HepG2 (cell line): ENCODE measurements around the gene PELO. TPM values are rescaled to one million over a fixed set of nuclear protein-coding genes. Genes with fewer than 3 reads are reported as not detected.

Source experiments
- CBX5 ChIP-seq: sonication (generic); formaldehyde crosslinking; IDR thresholded peaks from 2 replicates; pipeline ENCODE4 v1.4.0; 2020; ENCODE audit warnings: missing genetic modification reagents, borderline replicate concordance
- HCFC1 ChIP-seq: fragments of 150-350 bp; IDR thresholded peaks from 2 replicates; pipeline ENCODE4 v1.6.1; 2014; ENCODE audit warnings: low read depth, low read length
- HNRNPLL ChIP-seq: fragments of 200-400 bp; formaldehyde crosslinking; IDR thresholded peaks from 2 replicates; pipeline ENCODE4 v1.6.1; 2017; ENCODE audit warnings: mild to moderate bottlenecking, low read depth, low read length; ENCODE audit not compliant: poor library complexity, severe bottlenecking
- KLF12 ChIP-seq: sonication (generic); formaldehyde crosslinking; IDR thresholded peaks from 2 replicates; pipeline ENCODE4 v1.4.0; 2020; ENCODE audit warnings: missing genetic modification reagents, borderline replicate concordance
- SIX4 ChIP-seq: sonication (generic); formaldehyde crosslinking; IDR thresholded peaks from 2 replicates; pipeline ENCODE4 v1.4.0; 2020; ENCODE audit warnings: missing genetic modification reagents
- SOX5 ChIP-seq: IDR thresholded peaks from 2 replicates; pipeline ENCODE4 v1.6.1; 2016; ENCODE audit warnings: borderline replicate concordance
- ZBTB20 ChIP-seq: sonication (generic); formaldehyde crosslinking; IDR thresholded peaks from 2 replicates; pipeline ENCODE4 v1.8.1; 2023; ENCODE audit warnings: missing genetic modification reagents, low read depth, mild to moderate bottlenecking, borderline replicate concordance
- ZNF251 ChIP-seq: sonication (generic); formaldehyde crosslinking; IDR thresholded peaks from 2 replicates; pipeline ENCODE4 v1.9.0; 2021; ENCODE audit warnings: mild to moderate bottlenecking, missing genetic modification reagents
- ZNF282 ChIP-seq: fragments of 450-650 bp; IDR thresholded peaks from 2 replicates; pipeline ENCODE4 v1.6.1; 2018; ENCODE audit not compliant: partially characterized antibody
- polyA plus RNA-seq, 8 experiments: library from polyadenylated mRNA; depleted of rRNA in 3 of 8; stranded (reverse) in 7 of 8; unstranded in 1 of 8; fragments of >200 nt; fragmentation: Illumina TruSeq in 4 of 8; extraction: Trizol in 4 of 8; gene quantifications; 2 replicates each; pipeline versions ENCODE4 v1.2.1 to v1.2.3, GENCODE V29; 2011 to 2016; ENCODE audit warnings: low read depth in 4 of 8, missing spikeins in 1 of 8, mixed read lengths in 1 of 8; ENCODE audit not compliant: insufficient read depth in 1 of 8
- total RNA-seq, 5 experiments: library from RNA; depleted of rRNA; stranded (reverse); fragments of >200 nt; fragmentation: Illumina TruSeq; extraction: Trizol; gene quantifications; 2 replicates each; pipeline ENCODE4 v1.2.3, GENCODE V29; 2016; ENCODE audit warnings: low read depth in 1 of 5
- TF ChIP-seq, protein P1 (sequence below): IDR thresholded peaks from 2 replicates; pipeline ENCODE4 v1.6.1; 2018; ENCODE audit warnings: missing genetic modification reagents
- TF ChIP-seq, protein P2 (sequence below): sonication (generic); formaldehyde crosslinking; conservative IDR thresholded peaks from 2 replicates; pipeline ENCODE4 v1.8.0; 2022; ENCODE audit warnings: low read depth, missing genetic modification reagents
- TF ChIP-seq, protein P3 (sequence below): sonication (generic); formaldehyde crosslinking; IDR thresholded peaks from 2 replicates; pipeline ENCODE4 v1.5.1; 2020; ENCODE audit warnings: mild to moderate bottlenecking, missing genetic modification reagents, borderline replicate concordance

The PELO gene
- total and polyA plus RNA-seq, 2 of the 13 experiments (the other 11 are each of a cell fraction or from before 2014, with no cell fraction given): 19.0 to 23.9 TPM

DNA sequence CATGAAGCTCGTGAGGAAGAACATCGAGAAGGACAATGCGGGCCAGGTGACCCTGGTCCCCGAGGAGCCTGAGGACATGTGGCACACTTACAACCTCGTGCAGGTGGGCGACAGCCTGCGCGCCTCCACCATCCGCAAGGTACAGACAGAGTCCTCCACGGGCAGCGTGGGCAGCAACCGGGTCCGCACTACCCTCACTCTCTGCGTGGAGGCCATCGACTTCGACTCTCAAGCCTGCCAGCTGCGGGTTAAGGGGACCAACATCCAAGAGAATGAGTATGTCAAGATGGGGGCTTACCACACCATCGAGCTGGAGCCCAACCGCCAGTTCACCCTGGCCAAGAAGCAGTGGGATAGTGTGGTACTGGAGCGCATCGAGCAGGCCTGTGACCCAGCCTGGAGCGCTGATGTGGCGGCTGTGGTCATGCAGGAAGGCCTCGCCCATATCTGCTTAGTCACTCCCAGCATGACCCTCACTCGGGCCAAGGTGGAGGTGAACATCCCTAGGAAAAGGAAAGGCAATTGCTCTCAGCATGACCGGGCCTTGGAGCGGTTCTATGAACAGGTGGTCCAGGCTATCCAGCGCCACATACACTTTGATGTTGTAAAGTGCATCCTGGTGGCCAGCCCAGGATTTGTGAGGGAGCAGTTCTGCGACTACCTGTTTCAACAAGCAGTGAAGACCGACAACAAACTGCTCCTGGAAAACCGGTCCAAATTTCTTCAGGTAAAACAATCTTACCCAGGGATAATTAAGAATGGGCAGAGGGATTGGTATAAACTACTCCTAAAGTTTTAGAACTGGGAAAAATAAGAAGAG is 12.9 kb downstream of the PELO start (continued):
- TF ChIP-seq, protein P1, sequence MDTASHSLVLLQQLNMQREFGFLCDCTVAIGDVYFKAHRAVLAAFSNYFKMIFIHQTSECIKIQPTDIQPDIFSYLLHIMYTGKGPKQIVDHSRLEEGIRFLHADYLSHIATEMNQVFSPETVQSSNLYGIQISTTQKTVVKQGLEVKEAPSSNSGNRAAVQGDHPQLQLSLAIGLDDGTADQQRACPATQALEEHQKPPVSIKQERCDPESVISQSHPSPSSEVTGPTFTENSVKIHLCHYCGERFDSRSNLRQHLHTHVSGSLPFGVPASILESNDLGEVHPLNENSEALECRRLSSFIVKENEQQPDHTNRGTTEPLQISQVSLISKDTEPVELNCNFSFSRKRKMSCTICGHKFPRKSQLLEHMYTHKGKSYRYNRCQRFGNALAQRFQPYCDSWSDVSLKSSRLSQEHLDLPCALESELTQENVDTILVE: no peak; the same call in 1 of the 2 replicates
- TF ChIP-seq CBX5 (CRISPR knock-in tag) (no peak), HNRNPLL (peak; percentile 3), KLF12 (CRISPR knock-in tag) (no peak), HCFC1 (no peak), ZNF251 (CRISPR knock-in tag) (peak; percentile 86; the same call in 1 of the 2 replicates), SOX5 (CRISPR knock-in tag) (0 out of 2 replicates have a peak, but pooled peaks have one; percentile 16), ZNF282 (no peak), ZBTB20 (CRISPR knock-in tag) (no peak), SIX4 (no peak)
- TF ChIP-seq, protein P2, sequence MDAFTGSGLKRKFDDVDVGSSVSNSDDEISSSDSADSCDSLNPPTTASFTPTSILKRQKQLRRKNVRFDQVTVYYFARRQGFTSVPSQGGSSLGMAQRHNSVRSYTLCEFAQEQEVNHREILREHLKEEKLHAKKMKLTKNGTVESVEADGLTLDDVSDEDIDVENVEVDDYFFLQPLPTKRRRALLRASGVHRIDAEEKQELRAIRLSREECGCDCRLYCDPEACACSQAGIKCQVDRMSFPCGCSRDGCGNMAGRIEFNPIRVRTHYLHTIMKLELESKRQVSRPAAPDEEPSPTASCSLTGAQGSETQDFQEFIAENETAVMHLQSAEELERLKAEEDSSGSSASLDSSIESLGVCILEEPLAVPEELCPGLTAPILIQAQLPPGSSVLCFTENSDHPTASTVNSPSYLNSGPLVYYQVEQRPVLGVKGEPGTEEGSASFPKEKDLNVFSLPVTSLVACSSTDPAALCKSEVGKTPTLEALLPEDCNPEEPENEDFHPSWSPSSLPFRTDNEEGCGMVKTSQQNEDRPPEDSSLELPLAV (CRISPR knock-in tag): no peak
- TF ChIP-seq, protein P3, sequence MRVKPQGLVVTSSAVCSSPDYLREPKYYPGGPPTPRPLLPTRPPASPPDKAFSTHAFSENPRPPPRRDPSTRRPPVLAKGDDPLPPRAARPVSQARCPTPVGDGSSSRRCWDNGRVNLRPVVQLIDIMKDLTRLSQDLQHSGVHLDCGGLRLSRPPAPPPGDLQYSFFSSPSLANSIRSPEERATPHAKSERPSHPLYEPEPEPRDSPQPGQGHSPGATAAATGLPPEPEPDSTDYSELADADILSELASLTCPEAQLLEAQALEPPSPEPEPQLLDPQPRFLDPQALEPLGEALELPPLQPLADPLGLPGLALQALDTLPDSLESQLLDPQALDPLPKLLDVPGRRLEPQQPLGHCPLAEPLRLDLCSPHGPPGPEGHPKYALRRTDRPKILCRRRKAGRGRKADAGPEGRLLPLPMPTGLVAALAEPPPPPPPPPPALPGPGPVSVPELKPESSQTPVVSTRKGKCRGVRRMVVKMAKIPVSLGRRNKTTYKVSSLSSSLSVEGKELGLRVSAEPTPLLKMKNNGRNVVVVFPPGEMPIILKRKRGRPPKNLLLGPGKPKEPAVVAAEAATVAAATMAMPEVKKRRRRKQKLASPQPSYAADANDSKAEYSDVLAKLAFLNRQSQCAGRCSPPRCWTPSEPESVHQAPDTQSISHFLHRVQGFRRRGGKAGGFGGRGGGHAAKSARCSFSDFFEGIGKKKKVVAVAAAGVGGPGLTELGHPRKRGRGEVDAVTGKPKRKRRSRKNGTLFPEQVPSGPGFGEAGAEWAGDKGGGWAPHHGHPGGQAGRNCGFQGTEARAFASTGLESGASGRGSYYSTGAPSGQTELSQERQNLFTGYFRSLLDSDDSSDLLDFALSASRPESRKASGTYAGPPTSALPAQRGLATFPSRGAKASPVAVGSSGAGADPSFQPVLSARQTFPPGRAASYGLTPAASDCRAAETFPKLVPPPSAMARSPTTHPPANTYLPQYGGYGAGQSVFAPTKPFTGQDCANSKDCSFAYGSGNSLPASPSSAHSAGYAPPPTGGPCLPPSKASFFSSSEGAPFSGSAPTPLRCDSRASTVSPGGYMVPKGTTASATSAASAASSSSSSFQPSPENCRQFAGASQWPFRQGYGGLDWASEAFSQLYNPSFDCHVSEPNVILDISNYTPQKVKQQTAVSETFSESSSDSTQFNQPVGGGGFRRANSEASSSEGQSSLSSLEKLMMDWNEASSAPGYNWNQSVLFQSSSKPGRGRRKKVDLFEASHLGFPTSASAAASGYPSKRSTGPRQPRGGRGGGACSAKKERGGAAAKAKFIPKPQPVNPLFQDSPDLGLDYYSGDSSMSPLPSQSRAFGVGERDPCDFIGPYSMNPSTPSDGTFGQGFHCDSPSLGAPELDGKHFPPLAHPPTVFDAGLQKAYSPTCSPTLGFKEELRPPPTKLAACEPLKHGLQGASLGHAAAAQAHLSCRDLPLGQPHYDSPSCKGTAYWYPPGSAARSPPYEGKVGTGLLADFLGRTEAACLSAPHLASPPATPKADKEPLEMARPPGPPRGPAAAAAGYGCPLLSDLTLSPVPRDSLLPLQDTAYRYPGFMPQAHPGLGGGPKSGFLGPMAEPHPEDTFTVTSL (CRISPR knock-in tag): no peak
